ENCODE data around the gene GAK.

DNA sequence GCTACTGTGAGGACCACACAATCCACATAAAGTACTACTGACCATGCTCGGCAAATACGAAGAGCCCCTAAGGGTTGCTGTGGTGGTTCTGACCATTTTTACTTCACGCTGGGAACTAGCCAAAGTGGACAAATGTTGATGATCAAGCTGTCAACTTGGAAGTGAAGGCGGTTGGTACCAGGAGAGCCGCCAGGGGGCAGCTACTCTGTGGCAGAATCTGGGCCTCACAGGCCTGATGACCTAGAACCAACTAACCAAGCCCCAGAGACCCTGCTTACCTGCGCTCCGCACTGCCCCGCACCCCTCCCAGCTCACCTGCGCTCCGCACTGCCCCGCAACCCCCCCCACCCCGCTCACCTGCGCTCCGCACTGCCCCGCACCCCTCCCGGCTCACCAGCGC lies 5.6 kb downstream of the GAK start:
- TF ChIP-seq, protein P1, sequence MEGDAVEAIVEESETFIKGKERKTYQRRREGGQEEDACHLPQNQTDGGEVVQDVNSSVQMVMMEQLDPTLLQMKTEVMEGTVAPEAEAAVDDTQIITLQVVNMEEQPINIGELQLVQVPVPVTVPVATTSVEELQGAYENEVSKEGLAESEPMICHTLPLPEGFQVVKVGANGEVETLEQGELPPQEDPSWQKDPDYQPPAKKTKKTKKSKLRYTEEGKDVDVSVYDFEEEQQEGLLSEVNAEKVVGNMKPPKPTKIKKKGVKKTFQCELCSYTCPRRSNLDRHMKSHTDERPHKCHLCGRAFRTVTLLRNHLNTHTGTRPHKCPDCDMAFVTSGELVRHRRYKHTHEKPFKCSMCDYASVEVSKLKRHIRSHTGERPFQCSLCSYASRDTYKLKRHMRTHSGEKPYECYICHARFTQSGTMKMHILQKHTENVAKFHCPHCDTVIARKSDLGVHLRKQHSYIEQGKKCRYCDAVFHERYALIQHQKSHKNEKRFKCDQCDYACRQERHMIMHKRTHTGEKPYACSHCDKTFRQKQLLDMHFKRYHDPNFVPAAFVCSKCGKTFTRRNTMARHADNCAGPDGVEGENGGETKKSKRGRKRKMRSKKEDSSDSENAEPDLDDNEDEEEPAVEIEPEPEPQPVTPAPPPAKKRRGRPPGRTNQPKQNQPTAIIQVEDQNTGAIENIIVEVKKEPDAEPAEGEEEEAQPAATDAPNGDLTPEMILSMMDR (IDR thresholded peaks at IDR 0.05), result peak in 1 of 3 experiments; percentile 27
- TF ChIP-seq POLR2A (IDR thresholded peaks at IDR 0.05; ENCODE audit: low read depth) (no peak), EP300 (IDR thresholded peaks at IDR 0.05) (no peak)

Data from esophagus muscularis mucosa (tissue), 4 donors.